HG02610 (cell line): ENCODE measurements around the gene KCNQ1.

Experiments used
- ATAC-seq: cut with Tn5 transposase; IDR thresholded peaks from one replicate; pipeline ENCODE4 v1.9.1; 2021; ENCODE audit warnings: mild to moderate bottlenecking, moderate library complexity; ENCODE audit not compliant: unreplicated experiment

Gene KCNQ1

DNA sequence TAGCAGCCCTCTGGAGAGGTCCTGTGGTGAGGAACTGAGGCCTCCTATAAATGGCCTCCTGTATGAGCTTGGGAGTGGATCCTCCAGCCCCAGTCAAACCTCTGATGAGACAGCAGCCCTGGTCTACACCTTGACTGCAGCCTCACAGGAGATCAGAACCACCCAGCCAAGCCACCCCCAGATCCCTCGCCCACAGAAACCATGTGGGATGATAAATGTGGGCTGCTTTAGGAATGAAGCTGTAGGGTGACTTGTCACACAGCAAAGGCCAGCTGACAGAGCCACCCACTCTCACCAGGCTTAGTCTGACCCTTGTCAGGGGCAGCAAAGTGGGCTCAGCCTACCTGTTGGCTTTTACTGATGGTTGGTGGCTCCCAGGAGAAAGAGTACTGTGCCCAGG lies 261.5 kb downstream of the KCNQ1 start:
- no peak for ATAC-seq

DNA sequence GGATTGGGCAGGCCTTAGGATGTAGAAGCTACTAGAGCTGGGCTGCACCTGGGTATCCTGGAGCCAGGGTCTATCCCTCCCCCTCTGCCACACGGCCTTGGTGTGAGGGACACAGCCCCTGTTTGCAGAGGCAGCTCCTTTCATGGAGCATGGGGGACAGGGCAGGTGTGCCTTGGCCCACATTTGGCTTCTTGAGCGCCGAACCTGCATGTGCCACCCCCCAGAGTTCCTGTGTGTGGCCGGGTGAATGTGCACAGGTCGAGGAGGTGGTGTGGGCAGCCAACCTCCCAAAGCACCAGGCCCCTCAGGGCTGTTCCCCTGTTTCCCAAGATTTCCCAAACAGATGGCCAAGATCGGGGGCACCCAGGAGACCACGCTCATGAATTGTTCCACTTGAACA lies 262.9 kb downstream of the KCNQ1 start:
- ATAC-seq, result no peak

DNA sequence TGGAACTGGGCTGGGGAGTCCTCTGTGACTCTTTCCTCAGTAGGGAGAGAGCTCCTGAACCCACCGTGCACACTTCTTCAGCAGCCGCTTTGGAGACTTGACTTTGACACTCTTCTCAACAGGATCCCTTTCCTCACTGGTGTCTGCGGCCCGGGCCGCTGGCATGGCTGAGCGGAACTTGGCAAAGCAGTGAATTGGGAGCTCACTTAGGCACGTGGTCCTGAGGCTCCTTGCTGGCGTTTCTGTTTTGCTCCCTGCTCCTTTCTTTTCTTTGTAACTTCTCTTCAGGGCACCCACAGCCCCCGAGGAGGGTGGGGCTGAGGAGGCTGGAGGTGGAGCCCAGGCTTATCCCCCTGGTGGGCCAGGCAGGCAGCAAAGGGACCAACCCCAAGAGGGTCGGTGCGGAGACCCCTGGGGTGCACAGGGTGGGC lies 263.4 kb downstream of the KCNQ1 start:
- ATAC-seq, result no peak

DNA sequence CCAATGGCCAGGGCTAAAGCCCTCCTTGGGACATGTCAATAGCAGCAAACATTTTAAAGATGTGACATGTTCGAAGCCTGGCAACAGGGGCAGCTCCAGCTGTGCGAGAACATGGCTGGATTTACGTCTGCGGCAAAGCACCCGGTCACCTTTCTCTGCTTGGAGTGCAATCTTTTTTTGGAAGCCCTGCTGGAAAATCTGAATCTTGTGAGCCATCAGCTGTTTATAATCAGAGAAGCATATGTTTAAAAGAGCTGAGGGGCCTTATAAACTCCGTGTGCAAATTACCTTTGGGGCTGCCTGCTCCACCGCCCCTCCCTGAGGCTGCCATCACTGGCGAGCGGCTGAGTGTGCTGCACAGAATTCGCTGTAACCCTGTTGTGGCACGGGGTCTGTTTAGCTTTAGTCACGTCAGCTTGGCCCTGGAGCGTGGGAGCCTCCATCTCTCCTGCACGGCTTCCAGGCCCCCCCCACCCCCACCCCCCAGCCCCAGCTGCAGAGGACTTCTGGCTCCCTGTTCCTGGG lies 264.0 kb downstream of the KCNQ1 start:
- ATAC-seq, result no peak

DNA sequence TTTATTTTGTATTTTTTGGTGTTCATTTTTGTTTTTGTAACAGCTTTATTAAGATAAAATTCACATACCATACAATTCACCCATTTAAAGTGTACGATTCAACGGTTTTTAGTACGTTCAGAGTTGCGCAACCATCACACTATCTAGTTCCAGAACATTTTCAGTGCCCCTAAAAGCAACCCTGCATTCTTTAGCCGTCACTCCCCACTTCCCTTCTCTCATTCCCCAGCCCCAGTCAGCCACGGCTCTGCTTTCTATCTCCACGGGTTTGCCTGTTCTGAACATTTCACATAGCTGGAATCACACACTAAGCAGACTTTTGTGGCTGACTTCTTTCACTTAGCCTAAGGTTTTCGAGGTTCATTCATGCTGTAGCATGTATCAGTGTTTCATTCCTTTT lies 264.6 kb downstream of the KCNQ1 start:
- ATAC-seq, result no peak

DNA sequence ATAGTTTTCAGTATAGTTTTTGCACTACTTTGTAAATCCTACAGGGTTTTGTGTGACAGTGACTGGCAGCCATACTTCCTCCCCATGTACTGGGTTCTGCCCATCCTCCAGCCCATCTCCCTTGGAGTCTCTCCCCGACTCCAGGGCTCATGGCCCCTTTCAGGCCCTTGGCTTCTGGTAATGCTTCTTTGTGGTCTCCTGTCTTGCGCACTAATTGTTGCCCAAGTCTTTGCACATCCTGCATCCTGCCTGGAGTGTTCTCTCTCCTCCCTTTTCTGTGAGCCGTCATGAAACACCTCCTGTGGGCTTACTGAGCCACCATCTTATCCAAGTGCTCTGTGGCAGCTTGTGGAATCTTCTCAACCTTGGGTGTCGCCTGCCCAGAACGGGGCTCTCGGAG lies 266.4 kb downstream of the KCNQ1 start:
- ATAC-seq, result no peak

DNA sequence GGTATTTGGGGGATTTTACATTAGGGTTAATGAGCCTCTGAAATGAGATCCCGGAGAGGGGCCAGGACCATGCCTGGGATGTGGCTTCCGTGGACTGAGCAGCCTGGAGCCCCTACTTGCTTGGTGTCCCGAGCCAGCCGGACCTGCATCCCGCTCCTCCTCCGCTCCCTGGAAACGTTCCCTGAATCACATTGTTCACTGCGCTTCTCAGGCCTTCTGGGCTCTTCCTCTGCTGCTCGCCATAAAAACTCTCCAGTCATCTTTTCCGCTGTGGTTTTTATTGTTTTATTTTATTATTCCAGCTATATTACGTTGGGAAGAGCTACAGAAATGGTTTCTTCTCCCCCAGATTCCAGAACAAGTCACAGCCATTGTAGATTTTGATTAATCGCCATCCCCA lies 268.3 kb downstream of the KCNQ1 start:
- ATAC-seq, result no peak

DNA sequence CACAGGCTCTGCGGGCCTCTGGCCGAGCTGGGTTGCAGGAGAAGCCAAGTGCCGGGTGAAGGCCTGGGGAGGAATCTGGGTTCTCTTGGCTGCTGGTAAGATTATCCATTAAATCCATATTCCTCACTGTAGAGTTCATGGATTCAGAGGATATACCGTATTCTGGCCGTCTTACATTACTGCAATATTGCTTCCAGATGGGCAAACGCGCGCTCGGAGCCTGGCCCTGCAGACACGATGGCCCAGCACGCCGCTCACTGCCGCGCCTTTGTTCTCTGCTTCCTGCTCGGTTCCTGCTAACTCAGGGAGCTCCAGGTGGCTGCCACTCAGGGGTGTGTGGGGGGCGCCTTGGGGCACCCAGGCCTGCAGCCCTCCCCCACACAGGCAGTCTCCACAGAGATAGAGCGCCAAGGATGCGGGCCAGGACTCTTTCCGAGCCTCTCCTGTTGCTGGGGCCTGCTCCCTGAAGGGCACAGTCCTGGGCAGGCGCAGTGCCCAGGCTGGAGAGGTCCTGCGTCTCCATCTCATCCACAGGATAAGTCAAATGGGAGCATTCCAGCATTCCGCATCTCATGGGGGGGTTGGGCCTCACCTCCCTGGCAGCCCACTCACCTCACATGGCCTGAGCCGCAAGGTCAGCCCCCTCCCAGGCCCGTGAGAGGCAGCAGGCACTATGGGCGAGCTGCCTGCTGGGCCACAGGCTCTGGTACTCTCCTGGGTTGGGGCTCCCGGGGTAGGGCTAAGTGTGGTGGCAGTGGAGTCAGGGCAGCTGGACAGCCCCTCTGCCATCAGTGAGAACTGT lies 269.1 kb downstream of the KCNQ1 start:
- ATAC-seq, result no peak

DNA sequence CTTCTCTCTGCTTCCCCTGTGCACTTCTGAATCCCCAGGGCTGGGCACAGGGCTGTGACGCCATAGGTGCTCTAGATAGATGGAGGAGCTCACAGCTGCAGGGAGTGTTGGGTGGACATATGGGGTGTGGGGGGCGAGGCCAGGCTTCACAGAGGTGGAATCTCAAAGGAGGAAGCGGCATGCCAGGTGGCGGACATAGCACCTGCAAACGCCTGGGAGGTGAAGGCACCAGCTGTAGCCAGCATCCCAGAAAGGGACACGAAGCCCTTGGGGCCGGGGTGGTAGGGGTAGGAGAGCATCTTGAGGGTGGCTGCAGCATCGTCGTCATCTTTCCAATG lies 269.6 kb downstream of the KCNQ1 start:
- no peak for ATAC-seq

DNA sequence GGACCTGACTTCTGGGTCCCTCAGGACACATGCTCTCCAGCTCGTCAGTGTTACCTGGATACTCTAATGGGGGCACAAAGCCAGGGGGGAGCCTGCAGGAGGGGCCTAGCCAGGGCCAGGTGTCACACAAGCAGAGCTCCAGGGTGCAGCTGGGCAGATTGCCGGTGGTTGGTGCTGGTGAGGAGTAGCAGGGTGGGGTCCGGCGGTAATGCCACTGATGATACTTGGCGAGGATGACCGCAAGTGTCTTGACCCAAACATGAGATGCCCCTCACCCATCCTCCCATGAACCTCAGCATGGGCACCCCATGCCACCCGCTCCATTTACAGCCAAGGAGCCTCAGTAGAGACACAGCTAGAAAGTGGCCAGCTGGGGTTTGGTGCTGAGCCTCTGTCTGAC lies 270.1 kb downstream of the KCNQ1 start:
- ATAC-seq, result no peak

DNA sequence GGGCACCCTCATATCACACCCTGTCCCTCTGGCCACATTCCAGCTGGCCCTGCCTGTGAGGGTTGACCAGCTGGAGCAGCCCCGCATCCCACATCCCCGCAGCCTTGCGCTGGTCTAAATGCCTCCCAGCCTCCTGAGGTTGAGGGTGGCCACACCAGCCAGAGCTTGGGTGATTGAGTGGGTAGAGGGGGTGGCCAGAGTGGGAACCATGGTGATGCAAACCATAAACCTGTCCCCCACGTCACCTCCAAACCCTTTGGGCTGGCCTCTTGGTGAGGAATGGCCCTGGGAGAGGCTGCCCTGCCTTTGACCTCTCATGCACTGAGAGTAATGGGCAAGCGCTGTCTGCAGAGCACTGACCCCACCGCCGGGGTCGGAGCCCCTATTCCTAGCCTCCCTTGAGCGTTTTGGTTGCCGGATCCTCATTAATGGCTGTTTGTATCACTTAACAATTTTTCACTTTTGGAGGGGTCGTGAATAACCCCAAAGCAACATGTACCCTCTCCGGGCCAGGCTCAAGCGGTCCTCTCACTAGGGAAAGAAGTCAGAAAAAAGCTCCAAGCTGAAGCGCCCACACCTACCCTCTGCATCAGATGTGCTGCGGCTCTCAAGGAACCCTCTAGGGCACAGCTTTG lies 271.0 kb downstream of the KCNQ1 start:
- no peak for ATAC-seq

DNA sequence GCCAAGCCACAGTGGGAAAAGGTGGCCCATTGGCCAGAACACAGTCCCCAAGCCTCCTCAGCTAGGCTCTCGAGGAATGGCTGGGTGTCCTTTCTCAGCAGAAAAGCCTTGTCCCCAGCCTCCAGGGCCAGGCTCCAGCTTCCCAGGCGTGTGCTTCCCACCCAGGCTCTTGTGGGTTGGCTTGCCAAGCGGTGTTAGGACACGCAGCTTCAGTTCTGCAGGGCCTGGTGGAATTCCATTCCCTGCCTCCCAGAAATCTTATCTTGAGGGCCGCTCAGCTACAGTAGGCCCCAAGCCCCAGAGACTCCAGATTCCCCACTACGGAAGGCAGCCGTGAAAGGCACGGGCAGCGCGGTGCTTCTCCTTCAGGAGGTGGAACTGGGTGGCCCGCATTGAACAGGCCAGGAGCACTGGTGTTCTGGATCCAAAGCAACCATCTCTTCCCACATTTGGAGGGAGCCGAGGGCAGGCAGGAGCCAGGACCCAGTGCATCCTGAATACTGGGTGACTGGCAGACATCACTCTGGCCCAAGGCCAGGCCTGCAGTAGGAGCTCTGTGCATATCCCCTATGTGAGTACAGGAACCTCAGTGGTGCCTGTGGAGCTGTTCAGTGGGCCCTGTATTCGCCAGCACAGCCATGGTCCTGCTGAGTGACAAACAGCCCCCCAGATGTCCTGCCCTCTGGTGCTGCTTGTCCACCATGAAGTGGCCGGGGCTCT lies 271.7 kb downstream of the KCNQ1 start:
- ATAC-seq, result no peak

DNA sequence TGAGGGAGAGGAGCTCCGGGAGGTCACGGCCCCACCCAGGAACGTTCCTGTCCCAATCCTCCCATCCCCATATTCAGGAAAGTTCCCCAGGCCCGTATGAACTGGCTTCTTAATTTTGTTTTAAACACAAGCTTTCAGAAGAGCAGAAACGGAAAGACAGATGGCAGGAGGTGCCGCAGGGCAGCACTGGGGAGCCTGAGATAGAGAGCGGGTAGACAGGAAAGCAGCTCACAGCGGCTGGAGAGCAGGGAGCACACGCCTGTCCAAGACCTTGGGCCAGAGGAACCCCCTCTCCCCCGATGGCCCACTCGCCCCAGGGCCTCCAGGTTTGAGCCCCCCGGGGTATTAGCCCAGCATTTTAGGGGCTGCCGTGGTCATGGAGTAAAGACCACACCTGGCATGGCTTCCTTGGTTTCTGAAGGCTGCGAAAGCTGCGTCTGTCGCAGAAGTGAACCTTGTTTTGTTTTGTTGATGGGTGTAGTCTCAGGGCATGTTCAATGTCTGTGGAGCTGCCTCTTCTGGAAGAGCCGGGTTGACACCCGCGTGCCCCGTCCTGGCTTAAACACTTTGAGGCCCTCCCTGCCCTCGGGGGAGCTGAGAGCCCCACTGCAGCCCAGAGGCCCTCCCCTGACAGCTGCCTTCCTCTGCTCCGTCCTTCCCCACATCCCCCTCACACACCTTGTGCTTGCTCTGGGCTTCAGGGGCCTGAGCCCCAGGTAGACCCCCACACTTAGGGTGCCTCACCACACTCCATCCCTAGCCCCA lies 272.9 kb downstream of the KCNQ1 start:
- no peak for ATAC-seq

DNA sequence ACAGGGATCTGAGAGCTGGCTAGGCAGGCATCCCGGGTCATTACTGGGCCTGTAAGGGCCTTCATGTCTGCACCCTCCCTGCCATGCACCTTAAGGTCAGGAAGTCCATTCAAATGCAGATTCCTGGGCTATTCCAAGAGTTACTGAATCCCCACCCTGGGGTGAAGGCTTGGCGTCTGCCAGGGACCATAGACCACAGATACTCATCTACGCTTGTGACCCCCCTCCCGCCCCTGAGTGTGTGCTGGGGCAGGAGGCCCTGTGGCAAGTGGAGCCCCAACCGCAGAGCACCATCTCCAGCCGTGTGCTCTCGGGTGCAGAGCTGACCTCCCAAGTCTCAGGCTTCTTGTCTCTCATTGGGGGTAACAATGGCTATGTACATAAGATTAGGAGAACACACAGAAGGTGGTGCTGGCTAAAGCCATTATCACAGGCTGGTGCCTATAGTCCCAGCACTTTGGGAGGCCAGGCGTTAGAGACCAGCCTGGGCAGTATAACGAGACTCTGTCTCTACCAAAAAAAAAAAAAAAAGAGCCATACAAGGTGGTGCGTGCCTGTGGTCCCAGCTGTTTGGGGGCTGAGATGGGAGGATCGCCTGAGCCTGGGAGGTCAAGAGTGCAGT lies 274.1 kb downstream of the KCNQ1 start:
- no peak for ATAC-seq

DNA sequence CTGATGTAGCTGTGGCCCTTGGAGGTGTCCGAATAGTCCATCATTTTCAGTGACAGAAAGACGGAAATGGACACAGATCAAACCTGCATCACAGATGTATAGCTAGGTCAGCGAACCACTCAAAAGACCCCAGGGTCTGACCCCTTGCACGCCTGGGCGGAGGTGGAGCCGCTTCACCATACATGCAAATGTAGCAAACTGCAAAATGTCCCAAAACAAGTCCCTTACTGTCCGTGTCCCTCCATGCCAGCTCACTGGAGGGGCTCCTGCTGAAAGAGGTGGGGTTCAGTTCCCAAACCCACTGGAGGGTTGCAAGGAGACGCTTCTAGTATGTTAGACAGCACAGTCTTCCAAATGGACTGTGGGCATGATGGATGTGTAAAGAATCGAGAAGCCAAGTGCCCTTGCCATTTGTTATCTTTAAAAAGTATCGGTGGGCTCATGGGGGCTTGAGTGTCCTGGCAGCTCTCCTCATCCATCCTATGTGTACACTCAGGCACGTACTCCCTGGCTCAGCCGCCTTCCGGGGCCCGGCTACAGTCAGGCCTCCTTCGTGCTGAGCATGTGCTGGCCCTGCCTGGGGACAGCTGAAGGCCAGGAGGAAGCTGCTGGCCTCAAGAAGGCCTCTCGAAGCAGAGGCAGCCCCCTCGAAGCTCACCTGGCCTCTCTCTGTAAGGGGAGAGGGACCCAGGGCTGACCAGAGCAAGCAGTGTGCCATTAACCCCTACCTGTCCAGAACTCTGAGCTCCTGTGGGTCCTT lies 275.2 kb downstream of the KCNQ1 start:
- no peak for ATAC-seq

DNA sequence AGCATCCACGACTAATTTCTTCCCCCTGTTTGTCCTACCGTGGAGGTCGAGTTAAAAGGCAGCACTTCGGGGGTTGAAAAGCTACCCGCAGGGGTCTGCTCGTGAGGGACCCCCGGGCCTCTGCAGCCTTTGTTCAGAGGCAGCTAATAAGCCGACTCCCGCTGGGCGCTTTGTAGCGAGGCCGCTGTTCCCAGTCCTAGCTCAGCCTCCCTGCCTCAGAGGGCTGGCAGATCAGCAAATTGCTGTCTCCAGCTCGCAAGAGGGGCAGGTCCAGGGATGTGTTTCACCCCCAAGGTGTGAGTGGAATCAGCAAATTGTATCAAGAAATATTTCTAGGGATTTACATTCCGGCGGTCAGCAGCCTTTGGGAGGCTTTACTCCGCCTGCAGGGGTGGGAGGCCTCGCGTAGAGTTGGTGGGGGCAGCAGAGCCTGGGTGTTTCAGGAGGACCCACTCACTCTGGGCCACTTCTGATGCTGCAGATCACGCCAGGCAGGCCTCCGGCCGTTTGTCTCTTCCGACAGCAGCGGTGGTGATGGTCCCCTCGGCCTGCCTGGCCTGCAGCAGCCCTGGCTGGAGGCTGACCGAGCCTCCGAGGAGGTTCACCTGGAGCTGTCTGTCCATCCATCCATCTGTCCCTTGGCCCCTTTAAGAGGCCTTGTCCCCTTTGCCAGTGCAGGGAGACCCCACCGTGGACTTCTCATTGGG lies 276.6 kb downstream of the KCNQ1 start:
- no peak for ATAC-seq

DNA sequence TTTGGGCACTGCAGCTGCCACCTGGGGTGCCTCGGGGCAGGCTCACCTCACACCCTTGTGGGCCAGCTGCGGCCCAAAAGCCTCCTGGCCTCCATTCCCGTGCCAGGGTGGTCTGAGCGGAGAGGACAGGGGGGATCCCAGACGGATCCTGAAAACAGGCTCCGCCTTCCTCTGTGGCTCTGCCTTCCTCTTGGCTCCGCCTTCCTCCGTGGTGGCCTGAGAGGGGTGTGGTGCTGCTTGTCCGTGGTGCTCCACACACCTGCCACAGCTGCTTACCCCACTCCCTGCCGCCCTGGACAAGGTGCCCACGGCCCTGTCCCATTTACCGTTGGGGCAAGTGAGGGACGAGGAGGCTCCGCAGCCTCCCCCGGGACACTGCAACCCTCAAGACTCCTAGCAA lies 278.1 kb downstream of the KCNQ1 start:
- ATAC-seq, result no peak

DNA sequence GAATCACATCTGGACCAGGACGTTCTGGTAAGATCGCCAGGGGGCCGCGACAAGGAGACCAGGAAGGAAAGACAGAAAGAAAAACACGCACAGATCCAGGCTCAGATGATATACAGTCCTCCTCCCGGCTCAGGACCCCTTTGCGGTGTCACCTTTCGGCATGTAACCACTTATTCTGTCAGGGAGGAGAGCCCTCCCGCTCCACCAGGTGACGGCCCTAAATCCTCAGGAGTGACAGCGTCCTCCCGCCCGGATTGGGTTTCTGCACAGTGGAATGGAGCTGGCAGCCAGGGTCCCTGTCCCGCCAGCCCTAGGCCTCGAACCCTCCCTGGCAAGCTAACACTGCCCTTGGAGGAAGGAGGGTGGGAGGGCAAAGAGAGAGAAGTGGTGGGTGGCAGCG lies 279.3 kb downstream of the KCNQ1 start:
- ATAC-seq, result no peak

DNA sequence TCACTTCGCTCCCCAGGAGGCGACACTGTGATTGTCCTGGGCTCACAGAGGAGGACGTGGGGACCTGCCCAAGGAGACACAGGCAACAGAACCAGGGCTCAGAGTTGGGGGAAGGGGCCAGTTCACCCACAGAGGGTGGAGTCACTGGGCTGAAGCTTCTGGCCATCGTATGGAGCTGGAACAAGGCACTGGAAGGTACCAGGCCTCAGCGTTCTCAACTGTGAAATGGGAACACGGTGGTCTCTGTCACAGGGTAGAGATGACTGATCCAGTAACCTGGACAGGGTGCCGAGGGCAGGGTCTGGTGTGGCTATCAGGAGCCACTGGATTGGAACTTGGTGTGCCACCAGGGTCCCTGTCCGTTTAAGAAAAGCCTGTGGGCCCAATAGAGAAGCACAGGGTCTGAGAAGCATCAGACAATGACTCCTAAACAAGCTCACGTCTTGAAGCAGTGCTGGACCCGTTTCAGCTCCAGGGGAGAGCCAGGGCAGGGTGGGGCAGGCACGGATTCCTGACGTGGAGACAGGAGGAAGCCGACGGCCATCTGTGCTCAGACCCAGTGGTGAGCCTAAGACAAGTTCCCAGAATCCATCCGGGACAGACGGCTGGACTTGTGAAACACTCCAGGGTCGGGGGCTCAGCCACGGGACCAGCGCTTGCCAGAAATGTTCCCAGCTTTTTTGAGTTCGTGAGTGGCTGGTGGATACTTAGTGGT lies 280.0 kb downstream of the KCNQ1 start:
- ATAC-seq, result no peak
